Activated T-helper 1 cell treated with anti-CD3 and anti-CD28 coated beads, Interleukin-2, amount 50 U/mL, for 16 hours (primary cell): Measurements from ENCODE around the gene TPRG1.
"Not testable (repeated sequence)": the region's sequence is repeated elsewhere in the genome, so short reads cannot be mapped to it uniquely, and the experiment has no call there.

Experiments
- DNase-seq, 2 donors: peaks; one replicate each; pipeline ENCODE4 v3.0.0-alpha.2; 2020; ENCODE audit warnings: low read depth in 1 of 2, low spot score in 1 of 2

Gene TPRG1

DNA sequence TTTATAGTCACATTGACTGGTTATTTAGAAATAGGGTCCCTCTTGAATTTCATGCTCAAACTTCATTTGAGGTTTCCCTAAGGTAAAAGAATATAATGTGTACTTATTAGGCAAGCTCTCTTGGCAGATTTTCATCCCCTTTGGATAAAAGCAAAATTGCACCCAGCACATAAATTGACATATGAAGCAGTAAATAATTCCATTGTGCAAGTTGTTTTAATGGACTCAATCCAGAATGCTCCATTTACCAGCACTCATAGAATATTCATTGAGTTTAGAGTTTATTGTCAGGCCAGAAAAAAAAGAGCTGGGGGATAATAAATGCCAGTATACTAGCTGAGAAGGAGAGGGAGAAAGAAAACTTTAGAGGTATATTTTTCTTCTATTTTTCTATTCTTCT is 136.8 kb downstream of the TPRG1 start:
- DNase-seq: no peak

DNA sequence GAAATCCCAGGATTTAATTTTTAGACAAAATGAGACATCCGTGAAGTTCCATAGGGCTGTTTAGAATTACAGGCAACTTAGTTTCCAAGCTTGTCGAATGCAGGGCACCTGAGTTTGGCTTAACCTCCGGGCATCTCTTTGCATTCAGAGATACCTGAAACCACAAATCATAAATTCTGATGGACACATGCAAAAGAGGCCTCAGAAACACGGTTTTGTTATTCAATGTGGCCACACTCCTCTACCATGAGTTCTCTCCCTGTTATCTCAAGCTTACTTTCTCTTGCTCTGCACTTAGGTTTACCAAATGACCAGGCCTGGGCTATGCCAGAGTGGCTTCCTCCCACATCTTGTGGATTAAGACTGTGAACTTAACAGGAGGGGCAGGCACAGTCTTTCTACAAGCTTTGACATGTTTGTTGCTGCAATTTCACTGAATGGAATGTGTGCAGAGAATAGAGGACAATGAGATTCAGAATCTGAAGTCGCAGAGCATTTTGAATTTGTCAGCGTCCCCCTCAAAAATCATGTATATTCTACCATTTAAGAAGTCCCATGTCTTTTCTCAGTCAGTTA is 137.7 kb downstream of the TPRG1 start:
- no peak for DNase-seq

DNA sequence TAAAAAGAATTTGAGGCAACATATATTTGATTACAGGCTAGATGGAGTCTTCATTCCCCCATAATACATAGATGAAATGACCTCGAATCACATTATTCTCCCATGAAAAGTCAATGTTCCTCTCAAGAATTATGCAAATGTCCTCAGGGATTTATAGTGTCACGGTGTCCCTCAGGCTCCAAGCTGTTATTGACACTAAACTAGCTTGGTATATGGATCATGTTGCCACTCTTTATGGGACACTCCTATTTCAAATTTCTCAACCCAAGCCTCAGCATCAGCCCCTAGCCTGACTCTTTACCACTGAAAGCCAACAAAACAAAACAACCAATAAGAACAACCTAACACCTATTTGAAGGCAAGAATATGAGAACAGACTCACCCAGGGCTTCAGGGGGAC is 139.8 kb downstream of the TPRG1 start:
- DNase-seq: no peak

DNA sequence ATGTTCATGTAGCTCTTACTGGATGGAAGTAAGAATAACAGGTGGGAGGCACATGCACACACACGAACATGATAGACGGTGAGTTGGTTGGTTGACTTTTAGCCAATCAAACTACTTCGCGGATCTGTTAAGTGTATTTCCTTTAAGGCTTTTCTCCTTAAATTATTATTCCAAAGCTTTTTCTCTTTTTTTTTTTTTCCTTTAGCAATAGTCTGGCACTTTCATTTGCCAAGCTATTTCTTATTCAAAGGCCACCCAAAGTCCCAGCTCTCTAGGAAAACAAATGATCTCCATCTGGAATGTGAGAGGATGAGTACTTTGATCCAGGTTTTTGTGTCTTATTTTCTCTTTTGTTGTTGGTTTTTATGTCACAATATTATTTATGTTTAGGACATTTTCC is 141.1 kb downstream of the TPRG1 start:
- DNase-seq: no peak

DNA sequence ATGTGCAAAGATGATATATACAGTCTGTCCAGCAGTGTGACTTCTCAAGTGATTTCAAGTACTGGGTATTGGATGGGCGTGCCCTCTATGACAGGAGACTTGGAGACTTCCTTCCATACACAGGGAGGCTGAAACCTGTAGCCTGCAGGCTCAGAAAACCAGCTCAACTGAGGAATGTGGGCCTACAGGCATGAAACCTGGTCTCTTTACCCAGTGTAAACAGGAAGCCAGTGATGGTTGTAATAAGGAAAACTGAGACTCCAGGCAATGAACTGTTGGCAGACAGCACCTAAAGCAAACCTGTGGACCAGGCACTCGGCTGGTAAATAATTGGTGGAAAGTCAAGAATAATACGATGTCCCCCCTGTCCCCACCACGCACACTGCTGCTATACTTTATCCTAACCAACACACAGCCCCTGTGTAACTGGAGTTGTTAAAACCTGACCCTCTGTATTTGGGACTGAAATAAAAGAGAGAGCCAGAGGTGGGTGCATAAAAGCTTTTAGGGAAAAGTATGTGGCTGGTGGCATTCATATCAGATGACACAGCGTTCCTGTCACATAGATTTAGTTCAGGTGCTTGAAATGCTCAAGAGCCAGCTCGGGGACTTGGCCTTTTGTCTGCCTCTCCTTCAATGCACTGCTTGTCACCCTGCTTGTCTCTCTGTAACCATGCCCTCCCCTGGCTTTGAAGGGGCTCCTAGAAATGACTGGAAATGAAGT is 144.7 kb downstream of the TPRG1 start:
- DNase-seq: no peak

DNA sequence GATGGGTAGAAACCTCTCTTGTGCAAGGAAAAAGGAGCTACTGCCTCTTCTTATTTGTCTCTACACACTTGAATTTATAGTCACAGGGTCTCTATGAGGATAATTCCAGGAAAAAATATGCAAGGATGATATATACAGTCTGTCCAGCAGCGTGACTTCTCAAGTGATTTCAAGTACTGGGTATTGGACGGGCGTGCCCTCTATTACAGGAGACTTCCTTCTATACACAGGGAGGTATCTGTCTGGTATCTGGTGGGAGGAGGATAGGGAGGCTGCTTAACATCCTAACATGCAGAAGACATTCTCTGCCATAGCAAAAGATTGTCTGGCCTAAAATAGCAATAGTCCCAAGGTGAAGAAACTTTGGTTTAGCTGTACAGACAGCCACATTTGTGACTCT is 146.1 kb downstream of the TPRG1 start:
- DNase-seq: no peak

DNA sequence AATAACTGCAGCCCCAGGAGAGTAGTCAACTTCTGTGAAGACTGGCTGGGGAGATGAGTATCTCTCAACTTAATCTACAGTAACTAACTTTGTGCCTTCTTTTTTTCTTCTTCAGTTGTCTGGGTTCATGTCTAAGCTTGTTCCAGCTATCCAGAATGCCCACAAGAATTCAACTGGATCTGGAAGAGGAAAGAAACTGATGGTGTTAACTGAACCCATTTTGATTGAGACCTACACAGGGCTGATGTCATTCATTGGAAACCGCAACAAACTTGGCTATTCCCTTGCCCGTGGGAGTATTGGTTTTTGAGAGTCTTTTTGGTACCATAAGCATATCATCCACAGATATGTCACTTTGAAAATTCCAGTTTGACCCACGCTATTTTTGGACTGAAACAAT is 148.7 kb downstream of the TPRG1 start:
- no peak for DNase-seq

DNA sequence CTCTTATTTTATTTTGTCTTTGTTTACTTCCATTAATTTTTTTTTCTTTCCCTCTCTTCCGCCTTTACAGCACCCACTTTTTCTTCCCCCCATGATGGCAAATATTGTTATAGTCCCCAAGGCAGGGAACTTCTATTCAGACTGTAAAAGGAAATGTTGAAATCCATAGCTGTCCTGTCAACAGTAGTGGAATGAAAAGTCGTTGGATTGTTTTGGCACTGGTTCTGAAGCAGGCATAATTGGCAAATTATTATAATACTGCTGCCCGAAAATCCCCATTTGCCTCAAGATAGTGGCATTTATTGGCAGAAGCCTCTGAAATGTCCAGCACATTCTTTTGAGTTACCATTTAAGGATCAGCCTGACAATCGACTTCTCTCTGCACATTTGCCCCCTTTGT is 150.6 kb downstream of the TPRG1 start:
- no peak for DNase-seq

DNA sequence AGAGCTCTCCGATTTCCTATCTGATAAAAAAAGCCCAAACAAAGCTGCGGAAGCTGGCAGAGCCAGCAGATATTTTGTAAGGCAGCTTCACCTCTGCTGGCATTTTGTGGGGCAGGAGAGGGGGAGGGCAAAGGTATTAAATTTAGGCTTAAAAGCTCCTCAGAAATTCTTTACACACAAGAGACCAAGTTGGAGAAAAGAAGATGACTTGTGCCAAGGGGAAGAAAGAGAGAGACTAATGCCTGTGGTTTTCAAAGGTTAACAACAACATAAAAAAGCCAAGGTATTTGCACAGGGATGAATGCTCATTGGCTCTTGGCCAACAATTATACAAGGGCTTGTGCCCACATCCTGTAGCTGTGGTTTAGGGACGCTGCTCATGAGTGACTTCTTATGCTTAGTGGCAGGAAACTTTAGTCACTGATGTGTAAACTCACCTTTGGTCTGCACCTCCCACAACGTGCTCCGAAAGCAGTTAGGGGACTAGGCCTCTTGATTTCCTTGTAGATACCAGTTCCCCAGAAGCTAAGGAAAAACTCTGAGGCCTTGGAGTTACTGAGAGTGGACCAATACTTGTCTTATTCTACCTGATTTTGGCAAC is 152.9 kb downstream of the TPRG1 start:
- peak; percentile 38 to 52 for DNase-seq

DNA sequence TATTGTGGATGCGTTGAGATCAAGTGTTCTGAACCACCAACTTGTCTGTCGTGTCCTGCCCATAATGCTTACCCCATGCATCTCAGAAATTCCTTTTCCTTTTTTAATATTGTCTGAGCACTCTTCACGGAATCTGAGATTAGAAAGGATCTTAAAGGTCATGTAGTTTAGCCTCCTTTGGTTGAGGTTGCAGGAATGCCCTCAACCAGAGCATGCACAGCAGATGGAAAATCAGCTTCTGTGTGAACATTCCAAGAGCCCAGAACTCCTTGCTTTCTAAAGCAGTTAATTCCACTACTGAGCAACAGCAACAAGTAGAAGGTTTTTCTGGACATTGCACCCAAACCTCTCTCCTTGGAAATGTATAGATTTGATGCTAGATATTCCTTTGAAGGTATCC is 153.7 kb downstream of the TPRG1 start:
- DNase-seq: no peak

DNA sequence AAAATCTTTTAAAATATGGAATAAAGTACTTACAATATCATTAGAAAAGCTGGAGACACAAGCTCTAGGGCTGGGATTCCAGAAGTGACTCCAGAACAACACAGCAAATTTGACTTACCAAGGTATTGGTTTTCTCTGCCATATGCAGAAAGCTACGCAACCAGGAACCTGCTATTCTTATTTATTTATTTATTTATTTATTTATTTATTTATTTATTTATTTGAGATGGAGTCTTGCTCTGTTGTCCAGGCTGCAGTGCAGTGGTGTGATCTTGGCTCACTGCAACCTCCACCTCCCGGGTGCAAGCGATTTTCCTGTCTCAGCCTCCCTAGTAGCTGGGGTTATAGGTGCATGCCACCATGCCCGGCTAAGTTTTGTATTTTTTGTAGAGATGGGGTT is 157.9 kb downstream of the TPRG1 start:
- DNase-seq: not testable (repeated sequence)

DNA sequence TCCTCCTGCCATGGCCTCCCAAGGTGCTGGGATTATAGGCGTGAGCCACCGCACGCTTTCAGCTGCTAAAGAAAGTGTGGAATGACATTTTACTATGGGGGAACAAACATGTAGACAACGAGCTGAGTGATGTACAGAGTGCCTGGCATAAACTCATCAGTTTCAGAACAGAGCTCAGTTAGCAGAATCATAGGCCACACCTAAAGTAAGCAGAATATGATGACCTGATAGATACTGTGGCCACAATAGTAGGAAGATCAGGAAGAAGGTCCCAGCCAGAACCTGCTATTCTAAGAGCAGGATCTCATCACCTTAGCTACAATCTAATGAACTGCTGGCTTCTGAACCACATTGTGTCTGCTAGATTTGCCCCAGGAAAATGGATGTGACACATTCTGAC is 158.3 kb downstream of the TPRG1 start:
- no peak for DNase-seq

DNA sequence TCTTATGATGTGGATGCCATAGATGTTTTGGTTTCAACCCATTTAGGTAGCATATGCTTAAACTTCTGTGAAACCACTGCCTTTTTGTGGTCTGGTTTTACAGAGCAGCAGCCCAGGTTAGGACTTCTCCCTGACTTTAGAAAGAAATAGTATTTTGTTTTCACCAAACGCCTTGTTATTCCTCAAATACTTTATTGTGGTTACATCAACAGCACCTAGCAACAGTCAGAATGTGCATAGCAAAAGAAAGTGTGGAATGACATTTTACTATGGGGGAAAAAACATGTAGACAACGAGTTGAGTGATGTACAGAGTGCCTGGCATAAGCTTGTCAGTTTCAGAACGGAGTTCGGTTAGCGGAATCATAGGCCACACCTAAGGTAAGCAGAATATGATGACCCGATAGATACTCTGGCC is 159.2 kb downstream of the TPRG1 start:
- no peak for DNase-seq

DNA sequence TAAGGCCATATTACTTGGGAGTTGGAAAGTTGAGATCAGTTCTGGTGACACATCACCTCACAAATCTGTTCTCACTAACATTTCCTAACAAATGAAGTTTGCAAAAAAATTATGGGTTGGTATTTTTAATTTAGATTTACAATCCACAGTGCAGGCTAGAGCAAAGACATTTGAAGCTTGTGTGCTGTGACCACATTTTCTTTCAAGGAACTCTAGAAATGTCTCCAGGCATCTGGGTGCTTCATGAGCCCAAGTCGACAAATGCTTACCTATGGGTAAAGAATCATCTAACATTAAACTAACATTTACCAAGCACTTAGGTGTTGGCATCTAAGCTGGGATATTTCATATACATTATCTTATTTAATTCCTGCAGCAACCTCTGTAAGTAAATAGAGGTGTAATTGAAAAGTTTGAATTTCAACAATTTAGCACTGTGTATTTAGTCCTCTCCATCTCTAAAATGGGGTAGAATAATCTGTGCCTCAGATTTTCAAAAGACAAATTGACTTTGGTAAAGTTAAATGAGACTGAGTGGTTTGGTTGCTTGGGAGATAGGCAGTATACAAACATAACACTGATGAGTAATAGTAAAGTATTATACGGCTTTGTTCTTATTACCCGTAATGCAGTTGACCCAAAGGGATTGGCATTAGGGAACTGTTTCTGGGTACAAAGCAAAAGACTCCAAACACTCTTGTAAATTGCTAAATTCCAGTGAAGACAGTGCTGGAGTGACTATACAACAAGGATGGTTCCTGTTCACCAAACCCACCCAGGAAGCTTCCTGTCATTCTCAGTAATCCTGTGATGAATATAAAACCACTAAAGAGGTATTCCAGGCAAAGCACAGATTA is 162.5 kb downstream of the TPRG1 start:
- DNase-seq: no peak

DNA sequence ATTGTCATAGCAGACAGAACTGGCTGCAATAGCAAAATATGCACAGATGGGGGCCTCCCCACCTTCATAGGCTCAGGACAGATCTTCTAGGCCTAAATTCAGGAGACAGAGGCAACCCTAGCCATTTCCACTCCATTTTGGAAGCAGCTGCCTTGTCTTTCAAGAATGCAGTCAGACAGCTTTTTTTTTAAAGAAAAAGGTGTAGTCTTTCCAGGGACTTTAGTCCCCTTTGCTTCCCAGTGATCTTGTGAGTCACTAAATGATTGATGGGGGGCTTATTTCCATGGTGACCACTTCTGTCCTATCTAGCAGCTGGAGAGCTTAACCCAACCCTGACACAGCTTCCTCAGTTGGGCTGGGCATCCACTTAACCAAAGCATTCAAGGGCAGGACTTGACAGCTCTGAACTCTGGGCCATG is 165.9 kb downstream of the TPRG1 start:
- no peak for DNase-seq

DNA sequence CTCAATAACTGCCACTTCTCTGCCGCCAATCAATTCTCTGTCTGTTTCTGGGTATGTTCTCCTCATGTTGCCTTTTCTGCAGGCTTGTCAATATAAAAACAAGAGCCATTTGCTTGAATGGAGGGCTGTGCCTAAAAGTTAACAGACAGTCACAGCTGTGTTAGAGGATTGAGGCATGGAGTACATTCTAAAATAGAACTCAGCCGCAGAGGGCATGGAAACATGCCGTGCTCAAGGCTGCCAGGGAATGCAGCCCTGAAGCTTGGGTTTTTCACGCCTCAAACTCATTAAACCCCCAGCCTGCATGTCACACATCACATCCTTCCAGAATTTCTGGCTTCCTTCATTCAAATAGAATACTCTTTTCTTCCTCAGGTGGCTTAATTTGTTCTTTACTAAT is 166.6 kb downstream of the TPRG1 start:
- no peak for DNase-seq

DNA sequence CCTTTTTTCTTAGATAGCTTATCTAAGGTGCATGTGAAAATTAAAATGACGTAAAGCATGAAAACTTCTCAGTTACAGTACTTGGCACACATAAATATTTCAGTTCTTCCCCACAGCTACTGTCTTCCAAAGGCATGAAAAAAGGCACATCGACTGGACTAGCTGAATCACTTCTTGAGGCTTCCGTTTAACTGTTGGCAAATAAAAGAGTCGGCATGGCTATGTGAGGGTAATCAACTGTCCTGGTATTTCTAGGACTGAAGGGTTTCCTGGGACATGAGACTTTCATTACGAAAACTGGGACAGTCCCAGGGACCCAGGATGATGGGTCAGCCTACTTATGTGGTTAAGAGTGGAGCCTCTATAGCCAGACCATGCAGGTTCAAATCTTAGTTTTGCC is 168.2 kb downstream of the TPRG1 start:
- no peak for DNase-seq

DNA sequence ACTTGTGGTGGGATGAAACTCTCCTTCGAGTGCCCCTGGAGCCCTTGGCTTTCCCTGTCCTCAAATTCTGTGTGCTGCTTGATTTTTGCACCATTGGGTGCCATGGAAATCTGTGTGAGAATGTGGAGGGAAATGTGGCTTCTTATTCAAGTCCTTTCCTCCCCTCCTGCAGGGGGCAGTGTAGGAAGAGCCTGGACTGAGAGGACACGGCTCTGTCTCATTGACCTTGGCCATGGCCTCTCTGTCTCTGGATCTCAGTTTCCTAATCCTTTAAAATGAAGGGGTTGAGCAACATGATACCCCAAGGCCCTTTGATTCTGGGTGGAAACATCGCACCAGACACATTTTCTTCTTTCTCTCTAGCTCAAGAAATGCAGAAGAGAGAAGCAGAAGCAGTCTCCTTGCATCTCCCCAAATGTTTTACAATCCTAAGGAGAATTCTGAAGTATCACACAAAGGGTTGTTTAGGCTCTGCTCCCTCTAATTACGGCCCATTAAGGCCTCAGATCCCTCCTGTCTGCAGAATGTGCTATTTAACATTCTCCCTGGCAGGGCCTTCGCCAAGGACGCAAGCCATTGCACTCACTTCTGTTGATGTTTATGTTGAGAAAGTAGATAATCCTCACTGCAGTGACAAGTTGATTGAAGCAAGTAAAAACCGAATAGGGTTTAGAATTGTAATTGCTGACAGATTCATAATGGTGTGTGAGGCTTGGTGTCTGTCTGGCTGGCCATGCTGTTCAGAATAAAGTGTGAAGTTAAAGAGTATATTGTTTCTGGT is 169.1 kb downstream of the TPRG1 start:
- DNase-seq: no peak

DNA sequence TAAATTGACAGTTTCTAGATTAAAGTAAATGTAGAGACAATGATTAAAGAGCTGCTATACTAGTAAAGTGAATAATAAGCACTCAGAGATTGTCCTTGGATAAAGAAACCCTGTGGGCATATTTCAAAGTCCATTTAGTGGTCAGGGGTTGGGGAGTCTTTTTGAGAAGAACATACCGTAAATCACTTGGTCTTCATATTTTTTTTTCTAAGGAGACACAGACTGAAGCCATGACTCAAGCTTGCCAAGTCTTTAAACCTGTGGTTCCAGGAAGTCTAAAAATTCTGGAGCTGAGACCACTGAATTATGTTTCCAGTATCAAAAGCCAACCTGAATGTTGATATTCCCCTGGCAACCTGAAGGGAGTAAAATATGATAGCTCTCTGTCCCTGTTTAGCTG is 171.0 kb downstream of the TPRG1 start:
- no peak for DNase-seq

DNA sequence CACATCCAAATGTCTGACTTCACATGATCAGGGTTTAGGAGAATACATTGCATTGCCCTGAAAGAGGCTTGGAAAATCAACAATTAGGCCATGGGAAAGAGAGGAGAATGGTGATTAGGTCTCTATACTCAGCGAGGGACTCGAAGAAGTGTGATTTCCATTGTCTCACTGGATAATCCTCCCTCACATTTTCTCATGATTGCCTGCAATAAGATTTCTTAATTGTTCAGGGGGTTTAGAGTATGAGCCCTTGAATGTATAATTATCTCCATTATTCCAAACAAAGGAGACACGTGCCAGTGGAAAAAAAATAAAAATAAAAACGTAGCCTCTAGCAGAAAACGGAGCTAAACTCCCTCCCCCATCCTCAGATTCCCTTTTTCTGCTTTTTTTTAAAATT is 173.2 kb downstream of the TPRG1 start:
- no peak for DNase-seq

DNA sequence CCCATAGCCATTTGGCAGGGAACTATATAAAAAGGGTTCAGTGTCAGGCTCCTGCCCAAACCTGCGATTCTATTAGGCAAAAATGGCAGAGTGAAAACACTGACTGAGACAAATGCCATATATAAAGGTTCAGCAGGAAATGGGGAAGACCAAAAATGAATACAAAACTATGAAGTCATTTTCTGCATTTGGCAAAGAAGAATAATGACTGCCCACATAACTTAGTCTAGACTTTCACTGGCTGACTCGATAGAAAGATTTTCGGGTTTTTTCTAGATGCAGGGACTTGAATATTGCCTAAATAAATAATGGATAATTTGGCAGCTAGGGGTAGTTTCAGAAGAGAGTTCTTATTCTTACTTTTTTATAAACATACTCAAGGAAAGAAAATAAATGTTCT is 178.0 kb downstream of the TPRG1 start:
- no peak for DNase-seq
